ENCODE results near the gene PRSS38.

- TF ChIP-seq CTCF (optimal IDR thresholded peaks at IDR 0.05 in 1 of 3, IDR thresholded peaks at IDR 0.05 in 1 of 3, conservative IDR thresholded peaks at IDR 0.05 in 1 of 3; ENCODE audit: extremely low read depth in 1 of 3, insufficient read depth in 2 of 3, low read length in 3 of 3) (no peak), EZH2 (IDR thresholded peaks at IDR 0.05; ENCODE audit: low read length) (no peak)
Measured at GRCh38 chr1:227887697-227888403, 72.4 kb downstream of the PRSS38 start.
